ENCODE data around the gene PAF1. TPM values are rescaled to one million over a fixed set of nuclear protein-coding genes. Genes with fewer than 3 reads are reported as not detected.

PAF1 gene
- total RNA-seq, 1 donor from 2014 or later, result 36.2 TPM

GRCh38 chr19:39403331-39404312, 12.7 kb upstream of the PAF1 start:
- H3K4me1 Mint-ChIP-seq (ENCODE audit: low read depth, unreplicated experiment), result peaks cover 21% of the 10 kb centered on the region
- TF ChIP-seq CTCF (IDR thresholded peaks at IDR 0.05; ENCODE audit: partially characterized antibody, unreplicated experiment), result no peak
- peaks cover 13% of the 10 kb centered on the region for H3K27me3 Mint-ChIP-seq (ENCODE audit: unreplicated experiment)
- H3K36me3 Mint-ChIP-seq (ENCODE audit: unreplicated experiment), result no peaks in the 10 kb centered on the region
- DNase-seq, result peak; percentile 60
- H3K4me3 Mint-ChIP-seq (ENCODE audit: unreplicated experiment), result peak overlapping the region; percentile 78
- peaks cover 19% of the 10 kb centered on the region for H3K9me3 Mint-ChIP-seq (ENCODE audit: unreplicated experiment)
- peak overlapping the region; percentile 89 for H3K27ac Mint-ChIP-seq (ENCODE audit: unreplicated experiment)

- H3K4me1 Mint-ChIP-seq (ENCODE audit: low read depth, unreplicated experiment), result peaks cover 20% of the 10 kb centered on the region
- peaks cover 15% of the 10 kb centered on the region for H3K27me3 Mint-ChIP-seq (ENCODE audit: unreplicated experiment)
- H3K4me3 Mint-ChIP-seq (ENCODE audit: unreplicated experiment), result peak overlapping the region; percentile 82
- H3K27ac Mint-ChIP-seq (ENCODE audit: unreplicated experiment), result peak overlapping the region; percentile 74
- H3K36me3 Mint-ChIP-seq (ENCODE audit: unreplicated experiment), result no peaks in the 10 kb centered on the region
- DNase-seq, result peak; percentile 61
- no peak for TF ChIP-seq CTCF (IDR thresholded peaks at IDR 0.05; ENCODE audit: partially characterized antibody, unreplicated experiment)
- H3K9me3 Mint-ChIP-seq (ENCODE audit: unreplicated experiment), result peaks cover 19% of the 10 kb centered on the region
These were observed 11.7 kb upstream of the PAF1 start for GRCh38 chr19:39402346-39403300.

GRCh38 chr19:39401549-39402345, 10.8 kb upstream of the PAF1 start:
- no peak for DNase-seq
- Mint-ChIP-seq H3K27me3 (ENCODE audit: unreplicated experiment) (peaks cover 15% of the 10 kb centered on the region), H3K4me1 (ENCODE audit: low read depth, unreplicated experiment) (peaks cover 20% of the 10 kb centered on the region), H3K27ac (ENCODE audit: unreplicated experiment) (peak overlapping the region; percentile 74), H3K4me3 (ENCODE audit: unreplicated experiment) (peak overlapping the region; percentile 81), H3K36me3 (ENCODE audit: unreplicated experiment) (no peaks in the 10 kb centered on the region), H3K9me3 (ENCODE audit: unreplicated experiment) (peaks cover 19% of the 10 kb centered on the region)
- no peak for TF ChIP-seq CTCF (IDR thresholded peaks at IDR 0.05; ENCODE audit: partially characterized antibody, unreplicated experiment)

- Mint-ChIP-seq H3K27ac (ENCODE audit: unreplicated experiment) (peak overlapping the region; percentile 74), H3K27me3 (ENCODE audit: unreplicated experiment) (peaks cover 13% of the 10 kb centered on the region), H3K4me3 (ENCODE audit: unreplicated experiment) (peak overlapping the region; percentile 81), H3K9me3 (ENCODE audit: unreplicated experiment) (peaks cover 19% of the 10 kb centered on the region), H3K36me3 (ENCODE audit: unreplicated experiment) (no peaks in the 10 kb centered on the region), H3K4me1 (ENCODE audit: low read depth, unreplicated experiment) (peaks cover 18% of the 10 kb centered on the region)
- TF ChIP-seq CTCF (IDR thresholded peaks at IDR 0.05; ENCODE audit: partially characterized antibody, unreplicated experiment), result no peak
- DNase-seq, result no peak
These were observed 10.2 kb upstream of the PAF1 start for GRCh38 chr19:39401070-39401548.

Data from glutamatergic neuron (in vitro differentiated cells).